Bronchial epithelial cell (primary cell): ENCODE results near the gene ANKMY1. TPM values are rescaled to one million over a fixed set of nuclear protein-coding genes. Genes with fewer than 3 reads are reported as not detected.
A peak's percentile ranks its signal among the peaks of the same experiment; 100 is the strongest.
"Not testable (repeated sequence)": the region's sequence is repeated elsewhere in the genome, so short reads cannot be mapped to it uniquely, and the experiment has no call there.

Source experiments
- DNase-seq: peaks from one replicate; pipeline ENCODE4 v3.0.0-alpha.2; 2010; ENCODE audit warnings: low read depth
- FAIRE-seq: peaks from 2 replicates; lab custom pipeline; 2011; peaks lifted over from hg19 to GRCh38; lab: Jason Lieb, UNC
- H3K27me3 ChIP-seq: 2 replicates; pipeline ENCODE4 v1.5.1; 2011; ENCODE audit warnings: low read length; ENCODE audit not compliant: control insufficient read depth, insufficient read depth
- H3K36me3 ChIP-seq: 2 replicates; pipeline ENCODE4 v1.5.1; 2011; ENCODE audit warnings: low read length; ENCODE audit not compliant: control insufficient read depth, insufficient read depth
- H3K4me3 ChIP-seq: 2 replicates; pipeline ENCODE4 v1.5.1; 2011; ENCODE audit warnings: mild to moderate bottlenecking, low read depth, low read length, control low read depth
- total RNA-seq: library from RNA; depleted of rRNA; stranded (reverse); fragments of >200 nt; gene quantifications from 2 replicates; pipeline ENCODE4 v1.2.1, GENCODE V29; 2014
- TF ChIP-seq, protein P1 (sequence below): IDR thresholded peaks from 2 replicates; pipeline ENCODE4 v1.5.1; 2011; ENCODE audit warnings: mild to moderate bottlenecking, moderate library complexity, low read length, control low read depth, inconsistent platforms; ENCODE audit not compliant: insufficient read depth, severe bottlenecking

The ANKMY1 gene
- total RNA-seq, 1 donor from 2014 or later, result 15.8 TPM

DNA sequence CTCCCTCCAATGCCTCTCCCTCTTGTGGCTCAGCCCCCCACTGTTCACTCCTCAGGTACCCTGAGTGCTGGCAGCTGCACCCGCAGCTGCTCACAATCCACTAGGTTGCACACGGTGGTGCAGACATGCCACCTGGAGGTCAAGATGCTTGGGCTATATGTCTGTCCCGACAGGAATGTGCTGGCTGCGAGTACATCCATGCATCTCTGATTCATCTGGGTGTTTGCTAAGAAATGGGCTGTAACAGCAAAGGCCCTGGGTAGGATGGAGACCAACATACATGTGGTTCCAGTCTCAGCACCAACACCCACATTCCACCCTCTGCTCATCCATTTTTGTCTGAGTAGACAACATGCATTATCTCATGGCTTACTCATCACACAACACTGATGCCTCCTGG, 31.3 kb downstream of the ANKMY1 start:
- no peak for DNase-seq
- TF ChIP-seq, protein P1, sequence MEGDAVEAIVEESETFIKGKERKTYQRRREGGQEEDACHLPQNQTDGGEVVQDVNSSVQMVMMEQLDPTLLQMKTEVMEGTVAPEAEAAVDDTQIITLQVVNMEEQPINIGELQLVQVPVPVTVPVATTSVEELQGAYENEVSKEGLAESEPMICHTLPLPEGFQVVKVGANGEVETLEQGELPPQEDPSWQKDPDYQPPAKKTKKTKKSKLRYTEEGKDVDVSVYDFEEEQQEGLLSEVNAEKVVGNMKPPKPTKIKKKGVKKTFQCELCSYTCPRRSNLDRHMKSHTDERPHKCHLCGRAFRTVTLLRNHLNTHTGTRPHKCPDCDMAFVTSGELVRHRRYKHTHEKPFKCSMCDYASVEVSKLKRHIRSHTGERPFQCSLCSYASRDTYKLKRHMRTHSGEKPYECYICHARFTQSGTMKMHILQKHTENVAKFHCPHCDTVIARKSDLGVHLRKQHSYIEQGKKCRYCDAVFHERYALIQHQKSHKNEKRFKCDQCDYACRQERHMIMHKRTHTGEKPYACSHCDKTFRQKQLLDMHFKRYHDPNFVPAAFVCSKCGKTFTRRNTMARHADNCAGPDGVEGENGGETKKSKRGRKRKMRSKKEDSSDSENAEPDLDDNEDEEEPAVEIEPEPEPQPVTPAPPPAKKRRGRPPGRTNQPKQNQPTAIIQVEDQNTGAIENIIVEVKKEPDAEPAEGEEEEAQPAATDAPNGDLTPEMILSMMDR, result no peak
- peak; percentile 90 for FAIRE-seq
- peaks cover 17% of the 10 kb centered on the region for H3K36me3 ChIP-seq
- H3K4me3 ChIP-seq, result no peak overlapping the region
- no peaks in the 10 kb centered on the region for H3K27me3 ChIP-seq

DNA sequence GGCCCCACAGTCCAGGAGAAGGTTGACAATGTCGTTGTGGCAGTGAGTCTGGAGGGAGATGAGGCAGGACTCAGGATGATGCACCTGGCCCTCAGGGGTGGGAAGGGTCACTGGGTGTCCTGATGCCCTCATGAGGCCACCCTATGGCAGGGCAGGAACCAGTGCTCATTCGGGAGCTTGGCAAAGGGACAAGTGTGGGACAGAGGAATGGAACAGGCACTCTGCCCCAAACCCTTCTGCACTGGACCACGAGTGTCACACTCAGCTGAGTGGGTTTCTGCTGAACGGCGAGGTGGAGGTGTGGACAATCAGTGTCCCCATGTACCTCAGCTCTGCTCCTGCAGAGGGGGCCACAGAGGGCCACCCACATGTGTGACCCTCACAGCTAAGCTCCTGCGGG, 32.0 kb downstream of the ANKMY1 start:
- H3K36me3 ChIP-seq, result peaks cover 17% of the 10 kb centered on the region

DNA sequence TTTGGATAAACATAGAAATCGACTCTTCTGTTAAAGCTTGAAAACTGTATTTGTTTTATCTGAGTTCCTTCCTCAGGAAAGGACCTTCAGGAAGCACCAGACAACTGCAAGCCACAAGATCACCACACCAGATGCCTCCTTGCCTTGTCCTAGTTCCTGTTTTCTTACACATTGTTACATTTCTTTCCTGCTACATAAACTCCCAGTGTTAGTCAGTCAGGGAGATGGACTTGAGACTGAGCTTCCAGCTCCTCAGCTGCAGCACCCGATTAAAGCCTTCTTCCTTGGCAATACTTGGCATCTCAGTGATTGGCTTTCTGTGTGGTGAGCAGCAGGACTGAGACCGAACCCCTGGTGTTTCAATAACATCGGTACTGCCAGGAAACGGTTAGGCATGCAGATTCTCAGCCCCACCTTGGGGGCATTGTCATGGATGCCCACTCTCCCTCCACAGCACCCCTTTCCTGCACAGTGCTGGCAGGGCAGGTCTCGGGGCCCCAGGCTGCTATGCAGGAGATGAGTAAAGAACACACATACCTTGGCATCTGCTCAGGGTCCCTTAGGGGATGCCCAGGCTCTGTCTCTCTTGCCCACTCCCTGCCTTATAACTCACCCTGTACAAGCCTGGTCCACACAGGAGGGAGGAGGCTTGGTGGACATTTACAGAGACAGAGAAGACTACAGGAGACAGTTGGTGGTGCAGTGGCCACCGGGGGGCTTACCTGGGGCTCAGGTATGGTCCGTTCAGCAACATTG, 32.6 kb downstream of the ANKMY1 start:
- DNase-seq, result no peak
- peak; percentile 40 for FAIRE-seq
- Histone ChIP-seq H3K27me3 (no peaks in the 10 kb centered on the region), H3K4me3 (no peak overlapping the region), H3K36me3 (peaks cover 17% of the 10 kb centered on the region)
- TF ChIP-seq, protein P1, result no peak

More for the DNA sequence above, 32.0 kb downstream of the ANKMY1 start:
- FAIRE-seq, result no peak
- TF ChIP-seq, protein P1, result no peak
- Histone ChIP-seq H3K27me3 (no peaks in the 10 kb centered on the region), H3K4me3 (no peak overlapping the region)
- DNase-seq, result no peak

DNA sequence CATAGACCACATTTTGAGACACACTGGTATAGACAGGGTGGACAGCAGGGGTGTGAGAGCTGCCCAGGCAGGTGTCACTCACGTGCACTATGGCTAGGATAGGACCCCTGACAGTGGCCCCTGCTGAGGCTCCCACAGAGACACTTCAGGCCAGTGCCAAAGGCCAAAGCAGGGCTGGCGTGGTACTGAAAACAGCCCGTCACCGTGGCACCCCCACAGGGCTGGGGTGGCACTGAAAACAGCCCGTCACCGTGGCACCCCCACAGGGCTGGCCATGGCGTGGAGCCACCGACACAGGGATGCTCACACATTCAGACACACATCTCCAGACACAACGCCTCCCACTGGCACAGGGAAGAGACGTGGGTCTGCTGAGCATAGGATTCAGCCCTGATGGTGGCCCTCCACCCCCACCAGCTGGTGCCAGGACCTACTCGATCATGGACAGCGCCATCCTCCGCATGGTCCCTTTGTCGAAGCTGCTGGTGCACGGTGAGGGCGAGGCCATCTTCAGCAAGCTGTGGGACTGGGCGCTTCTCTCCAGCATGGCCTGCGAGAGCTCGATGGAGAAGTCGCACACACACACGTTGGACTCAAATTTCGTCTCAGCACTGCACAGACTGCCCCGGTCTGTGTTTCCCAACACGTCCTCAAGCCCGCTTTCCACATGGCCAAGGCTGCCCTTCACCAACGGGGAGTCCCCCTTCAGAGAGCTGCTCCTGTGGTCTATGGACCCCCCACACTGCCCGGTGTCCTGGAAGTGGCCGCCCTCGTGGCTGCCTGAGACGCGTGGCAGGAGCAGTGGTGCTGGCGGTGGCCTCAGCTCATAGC, 34.1 kb downstream of the ANKMY1 start:
- DNase-seq (no peak), FAIRE-seq (peak; percentile 73)
- Histone ChIP-seq H3K27me3 (peaks cover 2% of the 10 kb centered on the region), H3K36me3 (peaks cover 16% of the 10 kb centered on the region), H3K4me3 (no peak overlapping the region)
- TF ChIP-seq, protein P1, result no peak

DNA sequence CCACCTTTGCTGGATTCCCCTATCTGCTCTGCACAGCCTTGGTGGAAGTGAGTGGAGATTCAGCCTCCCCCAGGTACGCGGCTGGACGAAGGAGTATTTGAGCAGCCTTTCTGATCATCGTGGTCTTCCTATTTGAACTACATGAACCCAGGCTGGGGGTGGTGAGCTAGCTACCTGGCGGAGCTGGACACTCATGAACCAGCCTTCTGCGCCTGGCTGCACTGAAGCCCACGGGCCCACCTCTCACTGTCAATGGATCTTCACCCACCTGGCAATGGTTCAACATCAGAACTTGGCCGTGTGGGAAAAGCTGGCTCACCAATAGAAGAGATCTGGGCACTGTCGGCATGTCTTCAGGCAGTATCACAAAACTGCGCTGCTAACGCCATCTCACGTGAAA, 35.4 kb downstream of the ANKMY1 start:
- no peak overlapping the region for H3K4me3 ChIP-seq
- TF ChIP-seq, protein P1, result no peak
- no peak for DNase-seq
- peak; percentile 80 for FAIRE-seq
- H3K36me3 ChIP-seq, result peaks cover 14% of the 10 kb centered on the region
- peaks cover 2% of the 10 kb centered on the region for H3K27me3 ChIP-seq

DNA sequence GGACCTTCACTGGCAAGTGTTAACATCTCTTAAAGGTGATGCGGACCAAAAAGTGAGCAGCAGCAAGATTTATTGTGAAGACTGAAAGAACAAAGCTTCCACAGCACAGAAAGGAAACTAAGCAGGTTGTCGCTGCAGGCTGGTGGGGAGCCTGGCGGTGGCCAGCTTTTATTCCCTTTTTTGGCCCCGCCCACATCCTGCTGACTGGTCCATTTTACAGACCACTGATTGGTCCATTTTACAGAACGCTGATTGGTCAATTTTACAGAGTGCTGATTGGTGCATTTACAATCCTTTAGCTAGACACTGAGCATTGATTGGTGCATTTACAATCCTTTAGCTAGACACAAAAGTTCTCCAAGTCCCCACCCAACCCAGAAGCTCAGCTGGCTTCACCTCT, 35.9 kb downstream of the ANKMY1 start:
- not testable (repeated sequence) for H3K27me3 ChIP-seq, FAIRE-seq, H3K4me3 ChIP-seq, DNase-seq
- H3K36me3 ChIP-seq, result peaks cover 14% of the 10 kb centered on the region
